OCI-LY3 (cell line): ENCODE data around the gene ANKRD10.

ENCODE experiments used
- H2AFZ ChIP-seq: fragments of 200-600, 300-600 bp; shearing (Covaris generic); 2 replicates; pipeline ENCODE4 v1.6.0; 2014; ENCODE audit warnings: antibody characterized with exemption, low read depth, low read length
- H3K27ac ChIP-seq: fragments of 200-600, 300-600 bp; sonication (generic); 2 replicates; pipeline ENCODE4 v1.5.1; 2014; ENCODE audit warnings: mild to moderate bottlenecking, low read length, moderate library complexity, mixed read lengths
- H3K27me3 ChIP-seq: fragments of 200-600, 300-600 bp; sonication (generic); 2 replicates; pipeline ENCODE4 v1.6.1; 2014; ENCODE audit warnings: low read depth, low read length, mixed read lengths
- H3K36me3 ChIP-seq: fragments of 200-600, 300-600 bp; sonication (generic); replicated peaks from 2 replicates; pipeline ENCODE3; 2014; ENCODE audit warnings: low read depth, low read length, mixed read lengths
- H3K4me1 ChIP-seq: fragments of 300-600, 200-600 bp; sonication (generic); 2 replicates; pipeline ENCODE4 v1.6.1; 2014; ENCODE audit warnings: low read length, mixed read lengths
- H3K4me2 ChIP-seq: fragments of 200-600, 300-600 bp; sonication (generic); 2 replicates; pipeline ENCODE4 v1.6.1; 2014; ENCODE audit warnings: low read length, mixed read lengths
- H3K4me3 ChIP-seq: fragments of 300-600, 200-600 bp; sonication (generic); 2 replicates; pipeline ENCODE4 v1.5.1; 2014; ENCODE audit warnings: antibody characterized with exemption, mild to moderate bottlenecking, low read length, moderate library complexity
- H3K79me2 ChIP-seq: fragments of 300-600, 200-600 bp; shearing (Covaris generic); 2 replicates; pipeline ENCODE4 v1.6.1; 2014; ENCODE audit warnings: mild to moderate bottlenecking, low read length, mixed read lengths
- H3K9ac ChIP-seq: fragments of 300-600, 200-600 bp; shearing (Covaris generic); 2 replicates; pipeline ENCODE4 v1.6.0; 2014; ENCODE audit warnings: mild to moderate bottlenecking, low read length, moderate library complexity
- H3K9me3 ChIP-seq: fragments of 200-600, 300-600 bp; shearing (Covaris generic); 2 replicates; pipeline ENCODE4 v1.6.1; 2014; ENCODE audit warnings: low read length, mixed read lengths; ENCODE audit not compliant: insufficient read depth
- H4K20me1 ChIP-seq: fragments of 200-600, 300-600 bp; sonication (generic); 2 replicates; pipeline ENCODE4 v1.6.1; 2016; ENCODE audit warnings: low read length, mixed read lengths; ENCODE audit not compliant: insufficient read depth
- EZH2phosphoT487 ChIP-seq: fragments of 200-600 bp; shearing (Covaris generic); IDR thresholded peaks from 2 replicates; pipeline ENCODE4 v1.6.1; 2018; ENCODE audit warnings: antibody characterized with exemption, mixed run types, low read depth
- TF ChIP-seq, protein P1 (sequence below): fragments of 200-600, 300-600 bp; sonication (generic); IDR thresholded peaks from 2 replicates; pipeline ENCODE4 v1.5.1; 2014; ENCODE audit warnings: antibody characterized with exemption, low read length, low read depth

The ANKRD10 gene

DNA sequence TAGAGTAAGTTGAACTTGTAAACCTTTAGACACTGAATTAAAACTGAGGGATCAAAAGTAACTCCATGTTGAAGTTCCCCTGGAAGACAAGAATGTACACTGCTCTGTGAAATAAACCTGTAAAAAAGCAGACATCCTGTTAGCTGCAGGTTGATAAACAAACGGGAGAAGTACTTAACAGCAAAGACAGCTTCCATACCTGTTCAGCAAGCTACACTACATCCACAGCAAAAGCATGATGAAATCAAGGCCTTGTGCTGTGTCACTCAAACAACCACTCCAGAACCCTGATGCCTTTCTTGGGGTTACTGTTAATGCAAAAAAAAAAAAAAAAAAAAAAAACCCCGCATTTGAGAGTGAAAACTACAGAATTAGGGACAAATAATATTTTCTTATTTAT, 20.8 kb downstream of the ANKRD10 start:
- Histone ChIP-seq H3K9me3 (no peaks in the 10 kb centered on the region), H3K4me1 (no peaks in the 10 kb centered on the region), H3K9ac (no peak overlapping the region), H3K4me2 (no peak overlapping the region), H3K36me3 (peaks cover 49% of the 10 kb centered on the region), H3K79me2 (peaks cover 17% of the 10 kb centered on the region), H3K4me3 (no peak overlapping the region), H2AFZ (no peak overlapping the region), H3K27ac (no peak overlapping the region), H4K20me1 (peaks cover 15% of the 10 kb centered on the region), H3K27me3 (no peaks in the 10 kb centered on the region)
- TF ChIP-seq, protein P1, sequence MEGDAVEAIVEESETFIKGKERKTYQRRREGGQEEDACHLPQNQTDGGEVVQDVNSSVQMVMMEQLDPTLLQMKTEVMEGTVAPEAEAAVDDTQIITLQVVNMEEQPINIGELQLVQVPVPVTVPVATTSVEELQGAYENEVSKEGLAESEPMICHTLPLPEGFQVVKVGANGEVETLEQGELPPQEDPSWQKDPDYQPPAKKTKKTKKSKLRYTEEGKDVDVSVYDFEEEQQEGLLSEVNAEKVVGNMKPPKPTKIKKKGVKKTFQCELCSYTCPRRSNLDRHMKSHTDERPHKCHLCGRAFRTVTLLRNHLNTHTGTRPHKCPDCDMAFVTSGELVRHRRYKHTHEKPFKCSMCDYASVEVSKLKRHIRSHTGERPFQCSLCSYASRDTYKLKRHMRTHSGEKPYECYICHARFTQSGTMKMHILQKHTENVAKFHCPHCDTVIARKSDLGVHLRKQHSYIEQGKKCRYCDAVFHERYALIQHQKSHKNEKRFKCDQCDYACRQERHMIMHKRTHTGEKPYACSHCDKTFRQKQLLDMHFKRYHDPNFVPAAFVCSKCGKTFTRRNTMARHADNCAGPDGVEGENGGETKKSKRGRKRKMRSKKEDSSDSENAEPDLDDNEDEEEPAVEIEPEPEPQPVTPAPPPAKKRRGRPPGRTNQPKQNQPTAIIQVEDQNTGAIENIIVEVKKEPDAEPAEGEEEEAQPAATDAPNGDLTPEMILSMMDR = no peak
- no peak for TF ChIP-seq EZH2phosphoT487

DNA sequence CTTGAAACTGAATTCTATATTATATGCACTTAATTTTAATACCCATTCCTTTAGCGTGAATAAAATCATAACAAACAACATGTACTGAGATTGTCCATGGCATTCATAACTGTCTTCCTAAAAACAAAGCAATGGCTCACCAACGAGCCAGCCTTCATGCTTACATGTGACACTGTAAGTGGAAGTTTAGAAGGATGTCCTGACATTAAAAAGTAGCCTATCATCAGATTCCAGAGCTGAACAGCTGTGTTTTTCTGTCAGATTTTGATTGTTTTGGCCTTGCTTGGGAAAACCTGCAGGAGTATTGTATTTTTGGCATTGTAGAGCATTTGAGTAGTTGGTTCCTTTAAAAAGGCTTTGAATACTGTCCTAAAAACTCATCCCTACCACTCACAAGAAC, 21.3 kb downstream of the ANKRD10 start:
- Histone ChIP-seq H3K9me3 (no peaks in the 10 kb centered on the region), H2AFZ (no peak overlapping the region), H3K36me3 (peaks cover 48% of the 10 kb centered on the region), H3K4me1 (no peaks in the 10 kb centered on the region), H3K79me2 (peaks cover 15% of the 10 kb centered on the region), H3K4me2 (no peak overlapping the region), H3K27ac (no peak overlapping the region), H4K20me1 (peaks cover 13% of the 10 kb centered on the region), H3K27me3 (no peaks in the 10 kb centered on the region), H3K9ac (no peak overlapping the region), H3K4me3 (no peak overlapping the region)
- TF ChIP-seq, protein P1 = no peak
- no peak for TF ChIP-seq EZH2phosphoT487

DNA sequence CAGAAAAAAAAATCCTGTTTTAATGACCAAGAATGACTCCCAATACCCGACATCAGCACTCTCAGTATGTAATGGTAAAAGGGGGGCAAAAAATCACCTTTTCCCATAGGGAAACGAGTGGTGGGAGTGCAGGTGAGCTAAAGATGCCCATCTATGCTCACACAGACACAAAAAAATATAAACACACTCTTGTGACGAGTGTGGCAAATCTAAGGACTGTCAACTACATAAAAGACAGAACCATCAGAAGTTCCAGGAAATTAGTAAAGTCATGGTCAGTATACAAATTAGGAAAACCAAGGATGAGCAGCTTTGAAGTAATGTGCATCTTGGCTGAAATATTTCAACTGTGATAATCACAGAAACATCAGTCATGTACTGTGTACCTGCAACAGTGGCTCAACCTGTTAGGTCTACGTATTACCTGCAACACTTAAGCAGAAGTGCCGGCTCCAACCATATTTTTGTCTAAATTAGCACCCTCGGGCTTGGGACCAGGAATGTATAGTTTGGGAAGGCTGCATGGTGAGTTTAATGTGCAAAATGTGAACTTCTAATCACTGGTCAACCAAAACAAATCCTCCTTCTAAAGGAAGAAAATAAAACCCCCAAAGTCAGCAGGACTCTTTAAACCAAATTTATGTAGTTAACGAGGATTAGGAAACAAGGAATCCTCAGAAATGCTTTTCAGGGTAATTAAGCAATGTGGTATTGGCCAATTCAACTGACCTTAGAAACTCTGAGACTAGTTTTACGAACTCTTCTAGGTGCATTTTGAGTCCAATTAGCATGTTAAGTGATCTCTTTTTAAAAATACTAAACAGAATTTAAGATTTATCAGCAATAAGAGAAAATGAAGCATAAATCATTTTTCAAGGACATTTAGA, 24.3 kb downstream of the ANKRD10 start:
- H3K9me3 ChIP-seq = no peaks in the 10 kb centered on the region
- TF ChIP-seq, protein P1 = no peak
- TF ChIP-seq EZH2phosphoT487 = no peak
- H3K27ac ChIP-seq = no peak overlapping the region
- H3K36me3 ChIP-seq = peaks cover 25% of the 10 kb centered on the region
- H3K79me2 ChIP-seq = no peaks in the 10 kb centered on the region
- H3K9ac ChIP-seq = no peak overlapping the region
- no peaks in the 10 kb centered on the region for H3K4me1 ChIP-seq
- H3K4me3 ChIP-seq = no peak overlapping the region
- no peak overlapping the region for H3K4me2 ChIP-seq
- no peak overlapping the region for H2AFZ ChIP-seq
- peaks cover 3% of the 10 kb centered on the region for H4K20me1 ChIP-seq
- H3K27me3 ChIP-seq = no peaks in the 10 kb centered on the region

DNA sequence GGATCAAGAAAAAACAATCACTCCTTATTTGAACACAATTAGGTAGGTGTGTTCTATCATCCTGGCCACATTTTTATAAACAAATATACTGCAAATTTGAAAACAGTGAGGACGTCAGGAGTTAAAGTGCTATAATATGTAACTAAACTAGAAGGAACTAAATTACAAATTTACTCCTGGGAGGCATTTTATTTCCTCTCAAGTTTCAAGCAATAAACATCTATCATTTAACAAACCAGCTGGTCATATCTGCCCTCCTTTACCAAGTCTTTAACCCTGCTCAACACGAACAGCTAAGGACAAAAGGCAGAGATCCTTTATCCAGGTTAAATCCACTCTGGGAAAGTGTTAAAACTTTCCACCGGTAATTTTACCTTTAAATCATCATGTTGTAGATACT, 26.5 kb downstream of the ANKRD10 start:
- Histone ChIP-seq H3K4me2 (no peak overlapping the region), H3K4me3 (no peak overlapping the region)

More for the DNA sequence above, 26.5 kb downstream of the ANKRD10 start:
- Histone ChIP-seq H3K36me3 (peaks cover 17% of the 10 kb centered on the region), H2AFZ (no peak overlapping the region), H3K9ac (no peak overlapping the region), H3K27ac (no peak overlapping the region), H3K79me2 (no peaks in the 10 kb centered on the region), H4K20me1 (peaks cover 3% of the 10 kb centered on the region; the same call in 1 of the 2 replicates), H3K9me3 (no peaks in the 10 kb centered on the region), H3K4me1 (0 out of 2 replicates have a peak, but pooled peaks cover 4% of the 10 kb centered on the region), H3K27me3 (no peaks in the 10 kb centered on the region)
- TF ChIP-seq, protein P1 = no peak
- no peak for TF ChIP-seq EZH2phosphoT487
